GM13976 (cell line): ENCODE measurements around the gene IGFBP5.

Experiments
- DNase-seq: peaks from one replicate; pipeline ENCODE4 v3.0.0; 2012; ENCODE audit warnings: low spot score
- CTCF ChIP-seq: IDR thresholded peaks from 2 replicates; pipeline ENCODE4 v1.5.1; 2012; ENCODE audit warnings: borderline replicate concordance, mild to moderate bottlenecking; ENCODE audit not compliant: insufficient read depth; ENCODE audit errors: extremely low read depth, missing control alignments, control extremely low read depth
- in situ Hi-C: fragments of 300-500 bp; cut with MboI; formaldehyde crosslinking; loops from one replicate; pipeline ENCODE4 v1.12.0; 2022; ENCODE audit warnings: low sequenced_read_pairs, mixed read lengths, inconsistent platforms; ENCODE audit not compliant: unreplicated experiment

IGFBP5 gene

DNA sequence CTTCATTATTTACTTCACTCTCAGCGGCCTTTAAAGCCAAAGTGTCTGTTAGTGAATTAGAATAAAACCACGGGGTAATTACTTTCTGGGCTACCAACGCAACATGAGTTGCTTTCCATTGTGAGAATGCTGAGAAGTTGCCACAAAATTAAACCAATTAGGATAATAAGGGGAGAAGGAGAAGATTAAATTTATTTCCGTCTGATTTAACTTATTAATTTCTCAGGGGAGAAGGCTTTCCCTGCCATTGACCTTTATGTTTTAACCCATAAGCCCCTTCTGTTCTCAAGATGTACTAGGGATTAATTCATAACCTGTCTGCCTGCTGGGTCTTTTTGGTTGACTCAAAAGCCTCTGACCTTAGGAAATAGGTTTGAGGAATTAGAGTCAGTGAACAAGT lies 42.3 kb upstream of the IGFBP5 start:
- DNase-seq = no peak
- no peak for TF ChIP-seq CTCF
- in situ Hi-C loops = no loop called here

GRCh38 chr2:216736326-216736725 lies 41.0 kb upstream of the IGFBP5 start:
- in situ Hi-C loops = no loop called here
- TF ChIP-seq CTCF = no peak
- no peak for DNase-seq

- in situ Hi-C loops = no loop called here
- no peak for TF ChIP-seq CTCF
- DNase-seq = no peak
Observed at GRCh38 chr2:216735668-216736067, 40.3 kb upstream of the IGFBP5 start.

DNA sequence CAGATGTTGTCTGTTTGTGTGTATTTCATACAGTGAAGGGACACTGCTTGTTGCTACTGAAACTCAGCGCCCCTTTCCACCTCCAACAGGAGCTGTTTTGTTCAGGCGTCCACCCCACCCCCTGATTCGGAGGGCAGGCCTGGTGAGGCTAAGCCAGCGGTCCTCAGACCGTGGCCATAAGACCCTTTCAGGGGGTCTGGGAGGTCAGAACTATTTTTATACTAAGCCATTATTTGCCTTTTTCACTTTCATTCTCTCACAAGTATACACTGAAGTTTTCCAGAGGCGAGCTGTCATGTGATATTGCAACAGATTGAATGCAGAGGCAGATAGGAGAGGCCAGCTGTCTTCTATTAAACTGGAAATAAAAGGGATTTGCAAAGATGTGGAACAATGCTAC lies 39.7 kb upstream of the IGFBP5 start:
- in situ Hi-C loops = no loop called here
- DNase-seq = no peak
- TF ChIP-seq CTCF = no peak

DNA sequence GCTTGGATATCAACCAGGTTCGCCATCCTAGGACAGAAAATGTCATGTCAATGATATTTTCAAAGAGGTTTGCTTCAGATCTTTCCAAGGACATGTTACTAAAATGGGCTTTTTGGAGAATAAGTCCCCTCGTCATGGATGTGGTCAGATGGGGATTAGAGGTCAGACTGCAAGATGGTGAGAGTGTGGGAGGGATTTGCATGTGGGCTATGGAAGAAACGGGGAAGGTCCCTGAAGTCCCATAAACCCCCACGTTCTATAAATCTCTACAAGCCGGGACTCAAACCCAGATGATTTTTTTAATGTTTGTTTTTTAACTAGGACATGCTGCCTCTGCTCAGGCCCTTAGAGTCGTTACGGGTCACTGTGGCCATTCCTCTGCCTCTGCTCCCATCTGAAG lies 37.7 kb upstream of the IGFBP5 start:
- TF ChIP-seq CTCF = no peak
- DNase-seq = no peak
- in situ Hi-C loops = no loop called here

- TF ChIP-seq CTCF = no peak
- DNase-seq = no peak
- in situ Hi-C loops = no loop called here
Observed at GRCh38 chr2:216732334-216732733, 37.0 kb upstream of the IGFBP5 start.

- in situ Hi-C loops = no loop called here
- DNase-seq = no peak
- TF ChIP-seq CTCF = no peak
Observed at GRCh38 chr2:216731465-216731864, 36.1 kb upstream of the IGFBP5 start.
